HG03039 (cell line): ENCODE measurements around the gene BRD3.

Experiments used
- ATAC-seq: cut with Tn5 transposase; IDR thresholded peaks from one replicate; pipeline ENCODE4 v1.9.1; 2021; ENCODE audit warnings: mild to moderate bottlenecking, moderate library complexity; ENCODE audit not compliant: unreplicated experiment

The BRD3 gene

GRCh38 chr9:134040176-134040565 lies 27.7 kb downstream of the BRD3 start:
- no peak for ATAC-seq

- no peak for ATAC-seq
These were observed 28.2 kb downstream of the BRD3 start for GRCh38 chr9:134039386-134040175.

GRCh38 chr9:134037641-134038040 lies 30.2 kb downstream of the BRD3 start:
- ATAC-seq, result no peak

GRCh38 chr9:134036130-134036529 lies 31.7 kb downstream of the BRD3 start:
- ATAC-seq, result no peak

GRCh38 chr9:134035041-134036039 lies 32.5 kb downstream of the BRD3 start:
- ATAC-seq, result no peak

- no peak for ATAC-seq
These were observed 33.4 kb downstream of the BRD3 start for GRCh38 chr9:134034215-134035040.

- ATAC-seq, result no peak
These were observed 34.2 kb downstream of the BRD3 start for GRCh38 chr9:134033516-134034214.

GRCh38 chr9:134032456-134033222 lies 35.2 kb downstream of the BRD3 start:
- ATAC-seq, result no peak

GRCh38 chr9:134031783-134032182 lies 36.0 kb downstream of the BRD3 start:
- no peak for ATAC-seq

- ATAC-seq, result no peak
These were observed 36.9 kb downstream of the BRD3 start for GRCh38 chr9:134030821-134031470.

- no peak for ATAC-seq
These were observed 38.3 kb downstream of the BRD3 start for GRCh38 chr9:134029248-134030226.

- ATAC-seq, result no peak
These were observed 39.1 kb downstream of the BRD3 start for GRCh38 chr9:134028575-134029247.

- ATAC-seq, result no peak
These were observed 39.8 kb downstream of the BRD3 start for GRCh38 chr9:134028076-134028475.

- no peak for ATAC-seq
These were observed 40.3 kb downstream of the BRD3 start for GRCh38 chr9:134027561-134027960.

GRCh38 chr9:134026981-134027380 lies 40.8 kb downstream of the BRD3 start:
- no peak for ATAC-seq

- ATAC-seq, result no peak
These were observed 41.2 kb downstream of the BRD3 start for GRCh38 chr9:134026581-134026980.
